ENCODE data around the gene CHD9.

DNA sequence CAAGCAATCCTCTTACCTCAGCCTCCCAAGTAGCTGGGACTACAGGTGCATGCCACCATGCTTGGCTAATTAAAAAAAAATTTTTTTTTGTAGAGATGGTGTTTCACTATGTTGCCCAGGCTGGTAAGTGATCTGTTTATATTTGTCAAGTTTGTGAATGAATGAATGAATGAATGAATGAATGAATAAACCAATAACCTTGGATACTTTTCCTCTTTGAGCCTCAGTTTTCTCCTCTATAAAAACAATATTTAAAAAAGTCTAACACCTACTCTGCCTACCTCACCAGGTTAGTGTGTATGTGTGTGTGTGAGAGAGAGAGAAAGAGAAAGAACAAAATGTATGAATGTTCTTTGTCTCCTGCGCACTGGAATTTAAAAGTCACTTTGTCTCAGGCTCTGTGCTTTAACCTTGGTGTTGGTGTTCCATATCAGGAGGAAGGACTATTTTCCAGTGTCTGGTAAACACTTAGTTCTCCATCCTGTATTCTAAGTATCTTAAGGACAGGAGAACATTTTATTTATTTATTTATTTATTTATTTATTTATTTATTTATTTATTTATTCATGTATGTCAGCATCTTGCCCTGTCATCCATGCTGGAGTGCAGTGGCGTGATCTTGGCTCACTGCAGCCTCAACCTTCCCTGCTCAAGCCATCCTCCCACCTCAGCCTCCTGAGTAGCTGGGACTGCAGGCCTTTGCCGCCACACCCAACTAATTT is 27.1 kb downstream of the CHD9 start:
- no peak for TF ChIP-seq POLR2A (IDR thresholded peaks at IDR 0.05)
- TF ChIP-seq, protein P1, sequence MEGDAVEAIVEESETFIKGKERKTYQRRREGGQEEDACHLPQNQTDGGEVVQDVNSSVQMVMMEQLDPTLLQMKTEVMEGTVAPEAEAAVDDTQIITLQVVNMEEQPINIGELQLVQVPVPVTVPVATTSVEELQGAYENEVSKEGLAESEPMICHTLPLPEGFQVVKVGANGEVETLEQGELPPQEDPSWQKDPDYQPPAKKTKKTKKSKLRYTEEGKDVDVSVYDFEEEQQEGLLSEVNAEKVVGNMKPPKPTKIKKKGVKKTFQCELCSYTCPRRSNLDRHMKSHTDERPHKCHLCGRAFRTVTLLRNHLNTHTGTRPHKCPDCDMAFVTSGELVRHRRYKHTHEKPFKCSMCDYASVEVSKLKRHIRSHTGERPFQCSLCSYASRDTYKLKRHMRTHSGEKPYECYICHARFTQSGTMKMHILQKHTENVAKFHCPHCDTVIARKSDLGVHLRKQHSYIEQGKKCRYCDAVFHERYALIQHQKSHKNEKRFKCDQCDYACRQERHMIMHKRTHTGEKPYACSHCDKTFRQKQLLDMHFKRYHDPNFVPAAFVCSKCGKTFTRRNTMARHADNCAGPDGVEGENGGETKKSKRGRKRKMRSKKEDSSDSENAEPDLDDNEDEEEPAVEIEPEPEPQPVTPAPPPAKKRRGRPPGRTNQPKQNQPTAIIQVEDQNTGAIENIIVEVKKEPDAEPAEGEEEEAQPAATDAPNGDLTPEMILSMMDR (IDR thresholded peaks at IDR 0.05): no peak

Data from sigmoid colon (tissue), 3 donors.